Mammary epithelial cell (primary cell): ENCODE measurements around the gene TENM4.

ENCODE experiments used
- CTCF ChIP-seq, 2 donors: IDR thresholded peaks in 1 of 2; conservative IDR thresholded peaks in 1 of 2; 2 replicates each; pipeline ENCODE4 v1.5.1; 2011 to 2012; ENCODE audit warnings: inconsistent platforms in 2 of 2, low read length in 2 of 2, mild to moderate bottlenecking in 2 of 2, control low read depth in 1 of 2, low read depth in 1 of 2; ENCODE audit not compliant: insufficient read depth in 1 of 2; ENCODE audit errors: extremely low read depth in 1 of 2
- EZH2 ChIP-seq: IDR thresholded peaks from 2 replicates; pipeline ENCODE4 v1.6.1; 2012; ENCODE audit warnings: low read length, inconsistent platforms, borderline replicate concordance

GRCh38 chr11:78768971-78769370 lies 671.9 kb downstream of the TENM4 start:
- TF ChIP-seq CTCF (conservative IDR thresholded peaks at IDR 0.05 in 1 of 2, IDR thresholded peaks at IDR 0.05 in 1 of 2; ENCODE audit: extremely low read depth in 1 of 2, insufficient read depth in 1 of 2, low read depth in 1 of 2, low read length in 2 of 2) = no peak
- TF ChIP-seq EZH2 = no peak
